Activated naive CD8-positive, alpha-beta T cell treated with anti-CD3 and anti-CD28 coated beads, Interleukin-2, amount 10 ng/mL, durations not matched to agents 7 days and 5 days (primary cell): ENCODE data around the gene CPXM1. TPM values are rescaled to one million over a fixed set of nuclear protein-coding genes. Genes with fewer than 3 reads are reported as not detected.

ENCODE experiments used
- total RNA-seq, 2 experiments: library from RNA; stranded (reverse); gene quantifications; one replicate each; pipeline ENCODE4 v1.2.3, GENCODE V29; 2021

CPXM1 gene
- total RNA-seq, 2 experiments from 2014 or later: 0.25 to 0.31 TPM

Other genes starting within 250 kb of the CPXM1 start
- 100 to 1,000 TPM; 322 to 330 TPM for gene NOP56, start 148.0 kb downstream of the CPXM1 start, total RNA-seq
- gene IDH3B, start 136.4 kb downstream of the CPXM1 start, total RNA-seq: 10 to 100 TPM; 95.8 to 96.7 TPM
- gene EBF4, start 107.8 kb downstream of the CPXM1 start, total RNA-seq: 1 to 10 TPM in 1 of 2 experiments, under 1 TPM in 1; 0.99 to 2.4 TPM
- gene C20orf141, start 14.4 kb upstream of the CPXM1 start, total RNA-seq: not detected
- gene TMEM239, start 15.7 kb upstream of the CPXM1 start, total RNA-seq: not detected
- 10 to 100 TPM; 39.9 to 43.3 TPM for gene PCED1A, start 40.0 kb upstream of the CPXM1 start, total RNA-seq
- 10 to 100 TPM; 54.6 to 56.7 TPM for gene VPS16, start 40.1 kb upstream of the CPXM1 start, total RNA-seq
- gene PTPRA, start 72.9 kb upstream of the CPXM1 start, total RNA-seq: 10 to 100 TPM; 68.1 to 68.8 TPM
- gene GNRH2, start 243.0 kb upstream of the CPXM1 start, total RNA-seq: 1 to 10 TPM in 1 of 2 experiments, under 1 TPM in 1; 0.85 to 1.6 TPM
- gene MRPS26, start 245.4 kb upstream of the CPXM1 start, total RNA-seq: 10 to 100 TPM; 30.4 to 32.6 TPM